Mesothelial cell of epicardium (in vitro differentiated cells): Measurements from ENCODE around the gene JUNB. TPM values are rescaled to one million over a fixed set of nuclear protein-coding genes. Genes with fewer than 3 reads are reported as not detected.
A peak's percentile ranks its signal among the peaks of the same experiment; 100 is the strongest.
"Not testable (repeated sequence)": the region's sequence is repeated elsewhere in the genome, so short reads cannot be mapped to it uniquely, and the experiment has no call there.

Experiments used
- DNase-seq, 2 experiments: peaks; one replicate each; pipeline ENCODE4 v3.0.0; 2021; ENCODE audit warnings: low spot score in 2 of 2; ENCODE audit not compliant: unreplicated experiment in 2 of 2
- H3K27ac Mint-ChIP-seq: 2 replicates; pipeline ENCODE4 v1.8.0; 2021; ENCODE audit warnings: mixed read lengths
- H3K27me3 Mint-ChIP-seq: 2 replicates; pipeline ENCODE4 v1.8.0; 2021; ENCODE audit warnings: low read depth, mixed read lengths
- H3K36me3 Mint-ChIP-seq: 2 replicates; pipeline ENCODE4 v1.8.0; 2021; ENCODE audit warnings: mixed read lengths
- H3K4me1 Mint-ChIP-seq: 2 replicates; pipeline ENCODE4 v1.8.0; 2021; ENCODE audit warnings: mixed read lengths
- H3K4me3 Mint-ChIP-seq: 2 replicates; pipeline ENCODE4 v1.8.0; 2021; ENCODE audit warnings: mild to moderate bottlenecking, moderate library complexity, mixed read lengths
- H3K9me3 Mint-ChIP-seq: 2 replicates; pipeline ENCODE4 v1.8.0; 2021; ENCODE audit warnings: mixed read lengths
- total RNA-seq: library from RNA; stranded (reverse); gene quantifications from 3 replicates; pipeline ENCODE4 v1.2.1, GENCODE V29; 2021
- TF ChIP-seq, protein P1 (sequence below): fragments of 200-600 bp; sonication (generic); IDR thresholded peaks from one replicate; pipeline ENCODE4 v1.5.0; 2021; ENCODE audit warnings: antibody characterized with exemption; ENCODE audit not compliant: unreplicated experiment

The JUNB gene
- total RNA-seq, 1 donor from 2014 or later: 160 TPM

- Mint-ChIP-seq H3K27me3 (no peaks in the 10 kb centered on the region), H3K9me3 (no peaks in the 10 kb centered on the region), H3K4me1 (peaks cover 30% of the 10 kb centered on the region), H3K4me3 (no peak overlapping the region), H3K36me3 (peaks cover 2% of the 10 kb centered on the region), H3K27ac (no peak overlapping the region)
- TF ChIP-seq, protein P1, sequence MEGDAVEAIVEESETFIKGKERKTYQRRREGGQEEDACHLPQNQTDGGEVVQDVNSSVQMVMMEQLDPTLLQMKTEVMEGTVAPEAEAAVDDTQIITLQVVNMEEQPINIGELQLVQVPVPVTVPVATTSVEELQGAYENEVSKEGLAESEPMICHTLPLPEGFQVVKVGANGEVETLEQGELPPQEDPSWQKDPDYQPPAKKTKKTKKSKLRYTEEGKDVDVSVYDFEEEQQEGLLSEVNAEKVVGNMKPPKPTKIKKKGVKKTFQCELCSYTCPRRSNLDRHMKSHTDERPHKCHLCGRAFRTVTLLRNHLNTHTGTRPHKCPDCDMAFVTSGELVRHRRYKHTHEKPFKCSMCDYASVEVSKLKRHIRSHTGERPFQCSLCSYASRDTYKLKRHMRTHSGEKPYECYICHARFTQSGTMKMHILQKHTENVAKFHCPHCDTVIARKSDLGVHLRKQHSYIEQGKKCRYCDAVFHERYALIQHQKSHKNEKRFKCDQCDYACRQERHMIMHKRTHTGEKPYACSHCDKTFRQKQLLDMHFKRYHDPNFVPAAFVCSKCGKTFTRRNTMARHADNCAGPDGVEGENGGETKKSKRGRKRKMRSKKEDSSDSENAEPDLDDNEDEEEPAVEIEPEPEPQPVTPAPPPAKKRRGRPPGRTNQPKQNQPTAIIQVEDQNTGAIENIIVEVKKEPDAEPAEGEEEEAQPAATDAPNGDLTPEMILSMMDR: no peak
- DNase-seq: no peak
Measured at GRCh38 chr19:12797141-12797587, 5.9 kb downstream of the JUNB start.

GRCh38 chr19:12797607-12798006, 6.3 kb downstream of the JUNB start:
- H3K27ac Mint-ChIP-seq, H3K9me3 Mint-ChIP-seq, H3K4me3 Mint-ChIP-seq, H3K27me3 Mint-ChIP-seq, H3K36me3 Mint-ChIP-seq, DNase-seq: not testable (repeated sequence)
- peaks cover 34% of the 10 kb centered on the region for H3K4me1 Mint-ChIP-seq

DNA sequence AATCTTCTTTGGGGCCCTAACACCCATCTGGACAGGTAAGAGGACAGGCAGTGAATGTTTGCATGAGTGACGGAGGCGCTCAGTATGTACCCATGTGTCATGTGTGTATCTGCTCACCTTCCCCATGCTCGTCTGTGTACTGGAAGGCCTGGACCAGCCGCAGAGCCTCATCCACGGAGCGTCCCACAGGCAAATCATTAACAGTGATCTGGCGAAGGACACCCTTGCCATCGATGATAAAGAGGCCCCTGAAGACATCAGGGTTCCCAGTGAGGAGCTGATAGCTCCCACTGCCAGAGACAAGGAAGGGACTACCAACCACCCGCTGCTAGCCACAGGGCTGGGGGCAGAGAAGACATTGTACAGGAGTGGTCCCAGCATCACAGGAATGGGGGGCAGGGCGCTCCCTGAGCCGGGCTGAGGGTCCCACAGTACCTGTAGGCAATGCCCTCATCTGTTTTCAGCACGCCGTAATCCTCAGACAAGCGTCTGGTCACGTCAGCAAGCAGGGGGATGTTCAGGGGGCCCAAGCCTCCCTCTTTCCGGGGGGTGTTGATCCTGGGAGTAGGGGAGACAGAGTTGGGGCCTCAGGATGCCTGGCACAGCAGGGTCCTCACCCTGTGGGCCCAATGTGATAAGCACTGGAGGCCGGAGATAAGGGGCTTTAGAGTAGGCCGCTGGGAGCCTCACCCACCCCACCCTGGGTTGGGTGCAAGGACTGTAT, 8.6 kb downstream of the JUNB start:
- Mint-ChIP-seq H3K4me1 (peaks cover 28% of the 10 kb centered on the region), H3K27ac (no peak overlapping the region), H3K27me3 (no peaks in the 10 kb centered on the region), H3K36me3 (peaks cover 2% of the 10 kb centered on the region), H3K4me3 (peak overlapping the region; percentile 87), H3K9me3 (no peaks in the 10 kb centered on the region)
- TF ChIP-seq, protein P1: no peak
- no peak for DNase-seq

- no peaks in the 10 kb centered on the region for H3K9me3 Mint-ChIP-seq
- H3K27me3 Mint-ChIP-seq: no peaks in the 10 kb centered on the region
- H3K4me1 Mint-ChIP-seq: peaks cover 28% of the 10 kb centered on the region
- peak overlapping the region; percentile 87 for H3K4me3 Mint-ChIP-seq
- no peak for DNase-seq
- TF ChIP-seq, protein P1: no peak
- H3K36me3 Mint-ChIP-seq: peaks cover 2% of the 10 kb centered on the region
- H3K27ac Mint-ChIP-seq: peak overlapping the region; percentile 76
Measured at GRCh38 chr19:12800466-12800770, 9.1 kb downstream of the JUNB start.

- Mint-ChIP-seq H3K4me1 (peaks cover 27% of the 10 kb centered on the region), H3K4me3 (peak overlapping the region; percentile 87), H3K9me3 (no peaks in the 10 kb centered on the region), H3K36me3 (peaks cover 2% of the 10 kb centered on the region), H3K27ac (peak overlapping the region; percentile 76), H3K27me3 (no peaks in the 10 kb centered on the region)
- DNase-seq: no peak
- TF ChIP-seq, protein P1: no peak
Measured at GRCh38 chr19:12800923-12801465, 9.7 kb downstream of the JUNB start.

- no peaks in the 10 kb centered on the region for H3K27me3 Mint-ChIP-seq
- peak; percentile 84 for DNase-seq
- H3K9me3 Mint-ChIP-seq: no peaks in the 10 kb centered on the region
- TF ChIP-seq, protein P1: no peak
- peak within 1 kb of the TSS; percentile 87 for H3K4me3 Mint-ChIP-seq
- H3K27ac Mint-ChIP-seq: peak within 1 kb of the TSS; percentile 76
- peaks cover 26% of the 10 kb centered on the region for H3K4me1 Mint-ChIP-seq
- H3K36me3 Mint-ChIP-seq: peaks cover under 1% of the 10 kb centered on the region
Measured at GRCh38 chr19:12801466-12802266, 10.4 kb downstream of the JUNB start, which contains the start of the genes PRDX2 and THSD8. Gene PRDX2 (minus strand): TSS chr19:12801800. CDS start chr19:12801261, 539 bp downstream. Gene THSD8 (plus strand): TSS chr19:12802069. CDS start chr19:12802072, 3 bp downstream.
